Measurements from ENCODE around the gene SLC17A3.

DNA sequence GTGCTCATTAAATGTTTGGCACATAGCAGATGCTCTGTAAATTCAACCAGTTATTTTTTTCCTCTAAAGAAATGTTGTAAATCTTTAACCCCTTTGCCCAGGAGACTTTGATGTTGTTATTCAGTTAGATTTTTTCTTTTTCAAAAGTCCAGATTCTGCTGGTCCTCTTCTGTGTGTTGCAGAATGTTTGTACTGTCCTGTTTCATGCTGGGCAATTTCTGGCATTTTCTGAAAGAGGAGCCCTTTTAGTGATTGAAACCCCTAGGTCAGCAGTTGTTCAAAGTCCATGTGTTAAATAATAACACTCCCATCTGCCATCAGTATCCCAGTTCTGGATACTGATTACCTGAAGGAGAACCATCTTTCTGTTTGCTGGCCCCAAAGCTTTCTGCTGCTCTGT, 40.9 kb downstream of the SLC17A3 start:
- TF ChIP-seq, protein P1, sequence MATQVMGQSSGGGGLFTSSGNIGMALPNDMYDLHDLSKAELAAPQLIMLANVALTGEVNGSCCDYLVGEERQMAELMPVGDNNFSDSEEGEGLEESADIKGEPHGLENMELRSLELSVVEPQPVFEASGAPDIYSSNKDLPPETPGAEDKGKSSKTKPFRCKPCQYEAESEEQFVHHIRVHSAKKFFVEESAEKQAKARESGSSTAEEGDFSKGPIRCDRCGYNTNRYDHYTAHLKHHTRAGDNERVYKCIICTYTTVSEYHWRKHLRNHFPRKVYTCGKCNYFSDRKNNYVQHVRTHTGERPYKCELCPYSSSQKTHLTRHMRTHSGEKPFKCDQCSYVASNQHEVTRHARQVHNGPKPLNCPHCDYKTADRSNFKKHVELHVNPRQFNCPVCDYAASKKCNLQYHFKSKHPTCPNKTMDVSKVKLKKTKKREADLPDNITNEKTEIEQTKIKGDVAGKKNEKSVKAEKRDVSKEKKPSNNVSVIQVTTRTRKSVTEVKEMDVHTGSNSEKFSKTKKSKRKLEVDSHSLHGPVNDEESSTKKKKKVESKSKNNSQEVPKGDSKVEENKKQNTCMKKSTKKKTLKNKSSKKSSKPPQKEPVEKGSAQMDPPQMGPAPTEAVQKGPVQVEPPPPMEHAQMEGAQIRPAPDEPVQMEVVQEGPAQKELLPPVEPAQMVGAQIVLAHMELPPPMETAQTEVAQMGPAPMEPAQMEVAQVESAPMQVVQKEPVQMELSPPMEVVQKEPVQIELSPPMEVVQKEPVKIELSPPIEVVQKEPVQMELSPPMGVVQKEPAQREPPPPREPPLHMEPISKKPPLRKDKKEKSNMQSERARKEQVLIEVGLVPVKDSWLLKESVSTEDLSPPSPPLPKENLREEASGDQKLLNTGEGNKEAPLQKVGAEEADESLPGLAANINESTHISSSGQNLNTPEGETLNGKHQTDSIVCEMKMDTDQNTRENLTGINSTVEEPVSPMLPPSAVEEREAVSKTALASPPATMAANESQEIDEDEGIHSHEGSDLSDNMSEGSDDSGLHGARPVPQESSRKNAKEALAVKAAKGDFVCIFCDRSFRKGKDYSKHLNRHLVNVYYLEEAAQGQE (IDR thresholded peaks at IDR 0.05; ENCODE audit: low read depth) = no peak
- TF ChIP-seq RAD21 (IDR thresholded peaks at IDR 0.05; ENCODE audit: low read depth) (no peak), TCF12 (IDR thresholded peaks at IDR 0.05; ENCODE audit: low read depth) (no peak), EP300 (IDR thresholded peaks at IDR 0.05; ENCODE audit: borderline replicate concordance) (no peak), TEAD4 (IDR thresholded peaks at IDR 0.05) (no peak), ZBTB7A (IDR thresholded peaks at IDR 0.05; ENCODE audit: low read depth) (no peak), CEBPB (IDR thresholded peaks at IDR 0.05) (no peak), FOXM1 (IDR thresholded peaks at IDR 0.05; ENCODE audit: borderline replicate concordance, low read depth) (no peak), TAF1 (IDR thresholded peaks at IDR 0.05; ENCODE audit: low read depth) (no peak)
- TF ChIP-seq, protein P2, sequence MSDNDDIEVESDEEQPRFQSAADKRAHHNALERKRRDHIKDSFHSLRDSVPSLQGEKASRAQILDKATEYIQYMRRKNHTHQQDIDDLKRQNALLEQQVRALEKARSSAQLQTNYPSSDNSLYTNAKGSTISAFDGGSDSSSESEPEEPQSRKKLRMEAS (IDR thresholded peaks at IDR 0.05) = no peak
